Adrenal gland (tissue), 12 donors: ENCODE results near the gene REST. TPM values are rescaled to one million over a fixed set of nuclear protein-coding genes. Genes with fewer than 3 reads are reported as not detected.

Source experiments
- DNase-seq, 7 donors: peaks; one replicate each; pipeline ENCODE4 v3.0.0-alpha.2; 2019 to 2020
- H3K27ac ChIP-seq, 5 donors: fragments of 200-600 bp; sonication (generic) in 4 of 5; 1 replicate in 3 of 5; 2 replicates in 2 of 5; pipeline versions ENCODE4 v1.5.1 to v1.8.0; 2016 to 2020; ENCODE audit warnings: mild to moderate bottlenecking in 1 of 5
- H3K27me3 ChIP-seq: fragments of 200-600 bp; 2 replicates; pipeline ENCODE4 v1.8.0; 2021
- H3K36me3 ChIP-seq, 2 donors: fragments of 200-600 bp; replicated peaks in 1 of 2; 1 replicate in 1 of 2; 2 replicates in 1 of 2; pipeline versions ENCODE4 v1.5.1 to v1.8.0; 2018 to 2022
- H3K4me1 ChIP-seq, 2 donors: fragments of 200-600 bp; replicated peaks in 1 of 2; 1 replicate in 1 of 2; 2 replicates in 1 of 2; pipeline versions ENCODE4 v1.5.1 to v1.8.0; 2018 to 2021
- H3K4me3 ChIP-seq, 4 donors: fragments of 200-600 bp; sonication (generic) in 3 of 4; one replicate each; pipeline ENCODE4 v1.5.1; 2016 to 2018
- H3K9me3 ChIP-seq, 3 donors: fragments of 200-600 bp; sonication (generic) in 1 of 3; replicated peaks in 1 of 3; 1 replicate in 2 of 3; 2 replicates in 1 of 3; pipeline versions ENCODE4 v1.5.1 to v1.8.0; 2016 to 2021
- CTCF ChIP-seq, 6 experiments: fragments of 450-650 bp in 4 of 6; fragments of 200-600 bp in 2 of 6; sonication (generic) in 1 of 6; IDR thresholded peaks; 1 replicate in 5 of 6; 2 replicates in 1 of 6; pipeline versions ENCODE4 v1.5.1 to v1.8.0; 2016 to 2021; ENCODE audit warnings: antibody characterized with exemption in 6 of 6, mild to moderate bottlenecking in 2 of 6, moderate library complexity in 1 of 6
- POLR2A ChIP-seq, 2 donors: fragments of 450-650 bp; IDR thresholded peaks; one replicate each; pipeline ENCODE4 v1.6.1; 2017; ENCODE audit warnings: antibody characterized with exemption in 2 of 2, mild to moderate bottlenecking in 2 of 2, moderate library complexity in 1 of 2
- WGBS, 4 donors: extraction: QIAGEN DNeasy Blood & Tissue Kit in 2 of 4; methylation state at CpG; one replicate each; pipeline versions ENCODE4 v1.1.5 to v1.1.7; 2013 to 2017; 5-methylcytosine and 5-hydroxymethylcytosine counted together
- intact Hi-C, 2 donors: fragments of 100-400 bp; cut with DNase I; formaldehyde crosslinking; loops; one replicate each; pipeline versions ENCODE4 v1.14.1 to v1.15.0; 2022 to 2023
- polyA plus RNA-seq, 3 donors: library from polyadenylated mRNA; stranded (reverse); fragments of 200-250 nt in 2 of 3; fragments of 350-450 nt in 1 of 3; fragmentation: Illumina TruSeq in 1 of 3; extraction: RNeasy Lipid Tissue Mini Kit (QIAGEN cat#74804) in 1 of 3; gene quantifications; one replicate each; pipeline ENCODE4 v1.2.3, GENCODE V29; 2013 to 2014
- total RNA-seq, 9 donors: library from RNA; depleted of rRNA in 4 of 9; stranded (reverse); fragments of >200 nt in 4 of 9; fragments of 120-200 nt in 1 of 9; fragmentation: NEBNext Ultra II Directional in 1 of 9; extraction: Animal tissue kit (Norgen Biotek cat#: 25700) in 1 of 9; gene quantifications; one replicate each; pipeline versions ENCODE4 v1.1.0 to v1.2.4, GENCODE V29; 2013 to 2023
- donor health status: healthy with polysubstance abuse.
- donor health status: Bipolar disorder and iron deficiency.
- donor health status: DM: yes; HTN: yes; CAD: no.
- donor health status: DM: no; HTN: no; CAD: no.
- donor health status: DM: no; HTN: no; CAD: no.
- donor health status: DM: yes; HTN: yes; CAD: no.

The REST gene
- total and polyA plus RNA-seq, 12 donors = 3.3 to 42.3 (median 23.8) TPM

GRCh38 chr4:56977321-56978012, 69.8 kb downstream of the REST start, which contains the start of gene NOA1:
TSS of gene NOA1 (minus strand) at chr4:56977606. CDS start at chr4:56977585, 21 bp downstream.
- peak within 1 kb of the TSS; percentile 75 to 96 (median 88) for H3K27ac ChIP-seq
- H3K9me3 ChIP-seq = no peaks in the 10 kb centered on the region
- H3K36me3 ChIP-seq = peaks cover 0 to 13% of the 10 kb centered on the region in 2 donors
- TF ChIP-seq POLR2A (IDR thresholded peaks at IDR 0.05) (peak; percentile 46 to 89), CTCF (IDR thresholded peaks at IDR 0.05) (no peak)
- intact Hi-C loops = loop anchor here (5.0 kb wide), 3 partner anchors 55 to 70 kb away; partner anchors contain the start of gene REST (in 1 of the 2)
- peak within 1 kb of the TSS; percentile 44 to 88 (median 67) for H3K4me3 ChIP-seq
- H3K27me3 ChIP-seq = no peaks in the 10 kb centered on the region
- H3K4me1 ChIP-seq = peaks cover 29 to 47% of the 10 kb centered on the region in 2 donors
- 0 to 8% (median 1%) methylated on average over 17 to 51 of the region's 51 CpGs for WGBS, 4 donors
- DNase-seq = peak; percentile 97 to 100 (median 99)

DNA sequence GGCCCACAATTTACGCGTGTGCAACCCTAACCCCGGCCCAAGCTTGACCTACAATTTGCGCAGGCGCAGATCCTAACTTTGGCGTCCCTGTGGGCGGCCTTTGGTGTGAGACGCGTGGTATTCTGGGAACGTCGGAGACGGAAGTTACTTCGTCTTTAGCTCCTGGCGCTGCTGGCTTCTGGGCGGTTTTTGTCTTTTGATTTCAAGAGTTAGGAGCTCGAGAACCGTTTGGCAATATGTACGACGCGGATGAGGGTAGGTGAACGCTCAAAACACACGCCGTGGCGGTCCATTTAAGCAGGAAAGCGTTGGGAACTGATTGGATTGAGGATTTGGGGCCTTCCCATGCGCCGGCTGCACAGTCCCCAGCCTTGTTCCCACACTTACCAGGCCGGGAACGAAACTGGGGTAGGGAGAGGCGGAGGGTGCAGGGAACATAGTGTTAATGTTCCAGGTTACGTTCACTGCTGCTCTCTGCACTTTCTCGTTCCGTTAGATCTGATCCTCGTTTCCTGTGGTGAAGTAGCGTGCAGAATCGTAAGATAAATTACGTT, 71.1 kb downstream of the REST start, which contains the start of gene POLR2B:
POLR2B (plus strand) TSS at position 147 of the 554 bp plus-strand sequence; CDS start at position 237, 90 bp downstream.
- Histone ChIP-seq H3K27me3 (no peaks in the 10 kb centered on the region), H3K4me3 (peak within 1 kb of the TSS; percentile 88 to 94 (median 88)), H3K4me1 (peaks cover 30 to 54% of the 10 kb centered on the region in 2 donors), H3K9me3 (no peaks in the 10 kb centered on the region), H3K27ac (peak within 1 kb of the TSS; percentile 75 to 96 (median 88)), H3K36me3 (peaks cover 0 to under 1% of the 10 kb centered on the region in 2 donors)
- intact Hi-C loops = loop anchor here (5.0 kb wide), 3 partner anchors 57 to 72 kb away; partner anchors contain the start of gene REST (in 1 of the 2)
- TF ChIP-seq CTCF (IDR thresholded peaks at IDR 0.05) (no peak), POLR2A (IDR thresholded peaks at IDR 0.05) (peak; percentile 28 to 91)
- DNase-seq = peak; percentile 94 to 98 (median 96)
- 0 to 1% (median 0%) methylated on average over 30 to 37 of the region's 37 CpGs for WGBS, 4 donors

DNA sequence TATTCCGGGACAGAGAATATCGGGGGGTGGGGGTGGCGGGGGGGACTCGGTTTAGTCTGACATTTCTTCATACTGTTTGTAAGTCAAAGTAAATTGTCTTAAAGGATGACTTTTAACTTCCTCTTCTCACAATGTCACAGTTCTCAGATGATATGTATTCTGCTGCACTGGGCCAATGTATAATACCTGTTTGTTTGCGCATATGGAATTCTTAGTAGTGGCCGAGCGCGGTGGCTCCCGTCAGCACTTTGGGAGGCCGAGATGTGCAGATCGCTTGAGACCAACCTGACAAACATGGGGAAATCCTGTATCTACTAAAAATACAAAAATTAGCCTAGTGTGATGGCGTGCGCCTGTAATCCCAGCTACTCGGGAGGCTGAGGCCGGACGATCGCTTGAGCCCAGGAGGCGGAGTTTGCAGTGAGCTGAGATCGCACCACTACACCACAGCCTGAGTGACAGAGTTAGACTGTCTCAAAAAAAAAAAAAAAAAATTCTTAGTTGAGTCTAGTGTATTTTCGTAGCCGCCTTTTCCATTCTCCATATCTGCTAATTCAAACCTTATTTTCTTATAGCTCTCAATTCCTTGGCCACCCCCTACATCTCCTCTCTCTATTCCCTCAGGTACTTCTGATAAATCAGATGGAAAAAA, 71.8 kb downstream of the REST start:
- intact Hi-C loops = loop anchor here (5.0 kb wide), 3 partner anchors 57 to 72 kb away; partner anchors contain the start of gene REST (in 1 of the 2)
- peak overlapping the region in 4 of 5 donors; percentile 83 to 96 (median 90) for H3K27ac ChIP-seq

GRCh38 chr4:56981795-56982201, 74.1 kb downstream of the REST start:
- 55 to 65% (median 59%) methylated on average over 4 of the region's 4 CpGs for WGBS, 4 donors
- Histone ChIP-seq H3K27ac (peak overlapping the region in 1 of 5 donors; percentile 50), H3K36me3 (peaks cover 0 to 12% of the 10 kb centered on the region in 2 donors), H3K4me3 (no peak overlapping the region), H3K9me3 (no peaks in the 10 kb centered on the region), H3K27me3 (no peaks in the 10 kb centered on the region), H3K4me1 (peaks cover 19 to 36% of the 10 kb centered on the region in 2 donors)
- TF ChIP-seq CTCF (IDR thresholded peaks at IDR 0.05) (no peak), POLR2A (IDR thresholded peaks at IDR 0.05) (no peak)
- DNase-seq = no peak
- intact Hi-C loops = no loop called here

More for the DNA sequence above, 71.8 kb downstream of the REST start:
- no peaks in the 10 kb centered on the region for H3K9me3 ChIP-seq
- WGBS, 4 donors = 12 to 15% (median 14%) methylated on average over 21 of the region's 21 CpGs
- peaks cover 30 to 52% of the 10 kb centered on the region in 2 donors for H3K4me1 ChIP-seq
- H3K4me3 ChIP-seq = peak overlapping the region in 3 of 4 donors; percentile 49 to 88 (median 88)
- peak in 4 of 7 donors; percentile 21 to 54 (median 44) for DNase-seq
- no peaks in the 10 kb centered on the region for H3K27me3 ChIP-seq
- H3K36me3 ChIP-seq = no peaks in the 10 kb centered on the region
- TF ChIP-seq POLR2A (IDR thresholded peaks at IDR 0.05) = no peak
